Measurements from ENCODE around the gene FCGR2B. TPM values are rescaled to one million over a fixed set of nuclear protein-coding genes. Genes with fewer than 3 reads are reported as not detected.
"Not testable (repeated sequence)": the region's sequence is repeated elsewhere in the genome, so short reads cannot be mapped to it uniquely, and the experiment has no call there.

The FCGR2B gene
- total RNA-seq (1 to 10 TPM in 3 of 6 donors, under 1 TPM in 3; 0.19 to 8.8 (median 2.6) TPM), polyA plus RNA-seq (1 to 10 TPM in 1 of 2 donors, under 1 TPM in 1; 0.80 to 1.1 TPM)

DNA sequence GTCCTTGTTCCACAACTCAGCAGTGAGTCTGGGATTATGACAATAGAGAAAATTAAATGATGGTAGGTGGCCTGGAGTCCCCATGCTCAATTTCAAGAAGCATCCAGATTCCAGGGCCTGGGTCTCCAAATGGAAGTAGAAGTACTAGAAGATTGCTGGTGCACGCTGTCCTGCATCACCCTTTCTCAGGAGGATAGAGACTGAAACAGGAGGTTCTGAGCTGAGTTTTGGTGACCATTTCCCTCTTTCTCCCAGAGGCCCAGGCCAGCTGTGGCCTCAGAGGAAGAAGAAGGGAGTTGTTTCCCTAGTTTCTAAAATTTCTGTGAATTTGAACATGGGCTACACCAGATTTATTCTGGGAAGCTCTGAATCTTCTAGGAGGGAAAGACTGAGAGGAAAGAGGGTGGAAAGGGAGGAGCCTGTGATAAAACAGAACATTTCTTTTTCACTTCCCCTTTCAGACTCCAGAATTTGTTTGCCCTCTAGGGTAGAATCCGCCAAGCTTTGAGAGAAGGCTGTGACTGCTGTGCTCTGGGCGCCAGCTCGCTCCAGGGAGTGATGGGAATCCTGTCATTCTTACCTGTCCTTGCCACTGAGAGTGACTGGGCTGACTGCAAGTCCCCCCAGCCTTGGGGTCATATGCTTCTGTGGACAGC lies at the start of gene FCGR2B:
Gene FCGR2B (plus strand): TSS at position 460 of the 656 bp plus-strand sequence. CDS start 99 bp downstream, at position 559.
- peak in 2 of 4 donors; percentile 58 to 66 for ATAC-seq
- WGBS, 2 donors, result no CpG with 5 or more reads among the region's 4 CpGs
- H3K4me1 ChIP-seq; DNase-seq; H3K9me3 ChIP-seq; H3K4me3 ChIP-seq; H3K27ac ChIP-seq; intact Hi-C loops (cut with DNase I); FAIRE-seq; H3K36me3 ChIP-seq; H3K27me3 ChIP-seq: not testable (repeated sequence)

DNA sequence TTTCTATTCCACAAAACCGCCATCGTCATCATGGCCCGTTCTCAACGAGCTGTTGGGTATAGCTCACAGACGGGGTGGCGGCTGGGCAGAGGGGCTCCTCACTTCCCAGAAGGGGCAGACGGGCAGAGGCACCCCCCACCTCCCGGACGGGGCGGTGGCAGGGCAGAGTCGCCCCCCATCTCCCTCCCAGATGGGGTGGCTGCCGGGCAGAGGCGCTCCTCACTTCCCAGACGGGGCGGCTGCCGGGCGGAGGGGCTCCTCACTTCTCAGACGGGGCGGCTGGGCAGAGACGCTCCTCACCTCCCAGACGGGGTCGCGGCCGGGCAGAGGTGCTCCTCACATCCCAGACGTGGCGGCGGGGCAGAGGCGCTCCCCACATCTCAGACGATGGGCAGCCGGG lies 46.5 kb upstream of the FCGR2B start:
- H3K9me3 ChIP-seq; H3K27ac ChIP-seq; FAIRE-seq; H3K27me3 ChIP-seq; H3K4me3 ChIP-seq; ATAC-seq; intact Hi-C loops (cut with DNase I); H3K36me3 ChIP-seq; H3K4me1 ChIP-seq: not testable (repeated sequence)
- 83 to 90% methylated on average over 24 to 30 of the region's 30 CpGs for WGBS, 2 donors
- peak in 1 of 6 donors; percentile 61 for DNase-seq

DNA sequence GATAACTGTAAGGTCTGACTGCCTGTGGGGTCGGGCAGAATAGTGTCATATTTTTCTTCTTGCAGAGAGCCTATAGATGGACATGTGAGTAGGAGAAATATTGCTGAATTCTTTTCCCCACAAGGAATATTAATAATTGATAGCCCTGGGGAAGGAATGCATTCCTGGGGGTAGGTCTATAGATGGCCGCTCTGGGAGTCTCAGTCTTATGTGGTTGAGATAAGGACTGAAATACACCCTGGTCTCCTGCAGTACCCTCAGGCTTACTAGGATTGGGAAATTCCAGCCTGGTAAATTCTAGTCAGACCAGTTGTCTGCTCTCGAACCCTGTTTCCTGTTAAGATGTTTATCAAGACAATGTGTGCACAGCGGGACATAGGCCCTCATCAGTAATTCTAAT lies 44.4 kb upstream of the FCGR2B start:
- FAIRE-seq; H3K27me3 ChIP-seq; H3K9me3 ChIP-seq; H3K36me3 ChIP-seq; DNase-seq; H3K4me1 ChIP-seq; ATAC-seq; H3K4me3 ChIP-seq; intact Hi-C loops (cut with DNase I); H3K27ac ChIP-seq: not testable (repeated sequence)
- 85 to 87% methylated on average over 2 to 4 of the region's 4 CpGs for WGBS, 2 donors

DNA sequence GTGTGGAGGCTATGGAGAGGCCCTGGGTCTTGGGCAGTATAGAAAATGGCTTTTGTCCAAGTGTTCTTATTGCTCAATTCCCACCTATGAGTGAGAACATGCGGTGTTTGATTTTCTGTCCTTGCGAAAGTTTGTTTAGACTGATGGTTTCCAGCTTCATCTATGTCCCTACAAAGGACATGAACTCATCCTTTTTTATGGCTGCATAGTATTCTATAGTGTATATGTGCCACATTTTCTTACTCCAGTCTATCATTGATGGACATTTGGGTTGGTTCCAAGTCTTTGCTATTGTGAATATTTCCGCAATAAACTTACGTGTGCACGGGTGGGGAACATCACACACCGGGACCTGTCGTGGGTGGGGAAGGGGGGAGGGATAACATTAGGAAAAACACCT lies 42.5 kb upstream of the FCGR2B start:
- intact Hi-C loops (cut with DNase I); FAIRE-seq; DNase-seq; H3K27ac ChIP-seq; H3K4me1 ChIP-seq; H3K27me3 ChIP-seq; H3K9me3 ChIP-seq; H3K4me3 ChIP-seq; ATAC-seq; H3K36me3 ChIP-seq: not testable (repeated sequence)
- 78 to 85% methylated on average over 7 of the region's 7 CpGs for whole genome bisulfite sequencing, 2 donors

DNA sequence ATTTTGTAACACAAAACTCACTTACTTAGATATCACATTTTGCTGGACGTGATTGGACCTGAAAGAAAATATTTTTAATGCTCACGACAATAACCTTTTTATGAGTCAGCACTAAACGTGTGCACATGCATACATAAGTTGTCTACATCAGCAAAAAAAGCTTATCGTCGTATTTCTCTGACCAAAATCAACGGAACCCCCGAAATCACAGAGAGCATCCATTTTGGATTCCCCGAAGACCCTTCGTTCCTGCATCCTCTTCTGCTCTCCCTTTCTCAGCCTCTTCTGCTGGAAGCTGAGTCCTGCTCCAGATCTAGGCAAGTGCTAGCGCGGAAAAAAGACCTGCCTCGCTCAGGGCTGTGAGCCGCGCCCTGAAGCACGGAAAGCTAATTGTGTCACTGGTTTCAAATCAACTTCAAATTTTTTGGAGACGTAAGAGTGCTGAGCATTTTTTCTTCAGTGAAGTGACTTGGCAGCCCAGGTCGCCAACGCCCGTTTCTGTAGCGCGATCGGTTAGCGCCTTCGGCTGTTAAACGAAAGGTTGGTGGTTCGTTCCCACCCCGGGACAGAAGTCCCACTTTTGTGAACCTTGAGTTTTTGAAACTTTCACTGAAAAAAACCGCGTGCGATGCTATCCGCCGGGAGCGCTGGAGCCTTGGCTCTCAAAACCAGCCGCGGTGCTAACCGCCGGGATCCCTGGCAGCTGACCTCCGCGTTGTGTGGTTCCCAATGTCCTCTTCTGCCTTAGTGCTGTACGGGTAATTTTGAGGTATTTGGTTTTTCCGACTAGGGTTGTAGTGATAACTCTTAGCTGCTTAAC lies 41.6 kb upstream of the FCGR2B start:
- H3K36me3 ChIP-seq; FAIRE-seq; H3K27me3 ChIP-seq; H3K4me1 ChIP-seq; intact Hi-C loops (cut with DNase I); H3K9me3 ChIP-seq; H3K27ac ChIP-seq: not testable (repeated sequence)
- DNase-seq (peak; percentile 14 to 71 (median 55)), ATAC-seq (peak; percentile 68 to 75 (median 75))
- peak overlapping the region in 2 of 4 donors; percentile 17 to 35 for H3K4me3 ChIP-seq
- WGBS, 2 donors, result 3 to 6% methylated on average over 41 of the region's 41 CpGs

DNA sequence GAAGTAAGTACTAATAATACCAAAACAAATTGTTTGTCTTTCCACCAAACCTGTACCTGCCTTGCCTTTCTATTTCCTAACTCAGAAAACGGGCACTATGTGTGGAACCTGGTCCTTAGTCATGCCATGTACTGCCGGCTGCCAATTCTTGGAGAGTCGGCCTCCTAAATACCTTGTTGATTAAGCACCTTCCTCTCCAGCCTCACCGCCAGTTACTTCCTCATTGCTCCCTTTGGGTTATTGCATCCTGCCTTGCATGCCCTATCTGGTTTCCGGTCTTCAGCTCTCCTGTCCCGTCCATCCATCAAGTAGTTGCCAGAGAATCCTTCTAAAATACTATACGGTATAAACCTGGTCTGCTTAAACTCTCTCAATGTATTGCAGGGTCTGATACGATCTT lies 40.9 kb upstream of the FCGR2B start:
- intact Hi-C loops (cut with DNase I); H3K36me3 ChIP-seq; H3K27ac ChIP-seq; DNase-seq; H3K4me3 ChIP-seq; FAIRE-seq; H3K4me1 ChIP-seq; H3K27me3 ChIP-seq; H3K9me3 ChIP-seq: not testable (repeated sequence)
- ATAC-seq, result peak in 3 of 4 donors; percentile 38 to 55 (median 39)
- 52 to 58% methylated on average over 8 of the region's 8 CpGs for WGBS, 2 donors

DNA sequence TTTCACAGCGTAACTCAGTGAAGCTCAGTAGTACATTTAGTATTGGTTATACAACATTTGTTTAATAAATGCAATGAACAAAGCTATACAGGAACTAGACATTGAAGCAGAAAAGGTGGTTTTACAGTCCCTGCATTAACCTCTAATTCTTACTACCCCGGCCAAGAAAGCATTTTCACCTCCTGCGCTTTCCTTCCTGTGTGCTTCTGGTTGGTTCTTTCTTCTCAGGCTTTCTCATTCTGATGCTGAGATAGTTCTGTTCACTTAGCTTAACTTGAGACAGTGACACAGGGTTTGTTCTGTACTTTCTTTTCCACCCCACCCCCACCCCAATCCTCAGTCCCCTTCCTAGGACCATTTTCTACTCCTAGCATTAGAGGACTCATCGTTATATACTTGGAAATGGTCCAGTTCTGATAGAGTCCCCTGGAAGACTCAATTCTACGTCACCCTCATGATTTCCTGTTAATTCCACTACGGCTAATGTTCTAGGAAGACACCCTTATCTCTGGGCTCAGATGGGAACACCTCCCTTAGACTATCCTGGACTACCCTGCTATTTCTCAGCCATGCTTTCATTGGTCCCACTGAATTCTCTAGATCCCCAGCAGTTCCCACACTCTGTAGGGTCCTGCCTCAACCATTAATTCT lies 39.4 kb upstream of the FCGR2B start:
- H3K4me1 ChIP-seq; DNase-seq; intact Hi-C loops (cut with DNase I); H3K9me3 ChIP-seq; H3K4me3 ChIP-seq; ATAC-seq; H3K36me3 ChIP-seq; H3K27ac ChIP-seq; FAIRE-seq; H3K27me3 ChIP-seq: not testable (repeated sequence)
- 62 to 64% methylated on average over 5 of the region's 6 CpGs for WGBS, 2 donors

DNA sequence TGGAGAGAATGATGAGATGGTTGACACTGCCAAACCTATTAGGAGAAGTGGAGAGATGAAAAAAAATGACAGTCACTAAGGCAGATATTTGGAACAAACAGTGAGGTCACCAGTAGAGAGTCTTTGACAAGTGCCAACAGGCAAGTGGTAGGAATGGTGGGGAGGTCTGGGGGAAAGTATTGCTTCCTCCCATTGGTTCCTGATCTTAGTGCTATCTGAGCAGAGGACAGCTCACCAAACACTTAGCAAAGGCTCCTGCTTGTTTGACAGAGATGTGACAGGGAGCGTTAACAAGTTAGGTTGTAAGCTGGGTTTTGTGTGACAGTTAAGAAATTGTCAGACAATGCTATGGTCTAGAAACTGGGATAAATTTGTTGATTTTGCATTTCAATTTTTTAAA lies 38.3 kb upstream of the FCGR2B start:
- H3K4me3 ChIP-seq; H3K36me3 ChIP-seq; ATAC-seq; H3K27me3 ChIP-seq; H3K27ac ChIP-seq; H3K9me3 ChIP-seq; intact Hi-C loops (cut with DNase I); DNase-seq; H3K4me1 ChIP-seq; FAIRE-seq: not testable (repeated sequence)
- whole genome bisulfite sequencing, 2 donors, result 83 to 93% methylated on average over 1 of the region's 1 CpG

DNA sequence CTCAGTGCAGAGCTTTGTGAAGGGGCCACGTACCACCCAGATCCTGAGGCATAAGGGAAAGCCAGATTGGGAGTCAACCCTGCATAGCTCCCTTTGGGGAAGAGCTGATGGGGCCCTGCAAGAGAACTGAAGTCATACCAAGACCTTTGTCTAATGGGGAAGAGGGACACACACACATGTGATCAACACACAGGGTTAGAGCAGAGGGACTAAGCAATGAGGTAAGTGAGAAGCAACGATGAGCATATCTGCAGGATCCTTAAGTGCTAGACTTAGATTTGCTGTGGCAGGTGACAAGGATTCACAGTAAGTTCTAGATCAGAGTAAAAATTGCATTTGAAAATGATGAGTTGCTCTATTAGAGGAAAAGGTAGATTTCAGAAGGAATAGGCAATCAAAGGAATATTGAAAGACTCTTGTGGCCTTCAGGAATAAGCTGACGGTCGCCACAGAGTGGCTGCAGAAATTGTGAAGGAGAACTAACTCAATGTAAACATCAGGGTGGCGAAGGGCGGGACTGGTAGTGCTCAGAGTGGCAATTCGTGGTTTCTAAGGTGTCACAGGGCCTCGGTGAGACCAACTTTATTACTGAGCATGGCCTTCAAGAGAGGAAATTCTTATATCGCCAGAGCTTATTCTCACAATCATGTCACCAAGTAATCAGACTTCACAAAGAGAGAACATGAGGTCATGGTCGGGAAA lies 36.3 kb upstream of the FCGR2B start:
- peak in 1 of 4 donors; percentile 46 for ATAC-seq
- not testable (repeated sequence) for H3K4me3 ChIP-seq, H3K27ac ChIP-seq

DNA sequence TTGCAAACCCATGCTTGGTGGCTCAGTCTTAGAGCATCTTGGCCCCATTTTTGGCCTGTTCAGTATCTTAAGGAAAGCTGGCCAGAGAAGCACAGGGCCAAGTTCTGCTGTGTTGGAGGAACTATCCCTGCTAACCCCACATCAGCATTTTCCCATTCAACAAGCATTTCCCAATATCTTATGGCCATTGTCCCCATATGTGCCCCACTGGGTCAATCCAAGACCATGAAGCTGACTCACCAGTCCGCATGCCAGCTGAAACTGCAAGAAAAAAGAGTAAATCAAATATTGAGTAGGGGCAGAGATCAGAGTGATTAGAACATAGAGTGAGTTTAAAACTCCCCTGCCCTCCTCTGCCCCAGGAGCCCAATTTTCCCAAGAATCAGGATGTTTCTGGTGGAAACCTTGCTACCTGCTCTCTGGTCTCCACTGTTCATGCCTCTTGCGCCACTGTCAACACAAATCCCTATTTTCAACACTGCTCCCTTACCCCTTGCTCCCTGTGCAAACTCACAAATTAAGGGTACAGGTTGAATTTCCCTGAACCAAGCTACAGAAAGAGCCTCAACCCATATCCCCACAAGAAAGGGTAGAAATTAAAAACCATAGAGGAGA lies 32.7 kb upstream of the FCGR2B start:
- DNase-seq; H3K4me3 ChIP-seq; H3K4me1 ChIP-seq; H3K36me3 ChIP-seq; FAIRE-seq; intact Hi-C loops (cut with DNase I); H3K27me3 ChIP-seq; H3K9me3 ChIP-seq; H3K27ac ChIP-seq: not testable (repeated sequence)
- ATAC-seq, result peak in 1 of 4 donors; percentile 40
- 88 to 94% methylated on average over 1 of the region's 2 CpGs for WGBS, 2 donors

More for the DNA sequence above, 36.3 kb upstream of the FCGR2B start:
- FAIRE-seq; H3K36me3 ChIP-seq; H3K9me3 ChIP-seq; DNase-seq; H3K27me3 ChIP-seq; intact Hi-C loops (cut with DNase I); H3K4me1 ChIP-seq: not testable (repeated sequence)
- 75 to 81% methylated on average over 9 of the region's 10 CpGs for WGBS, 2 donors
